ENCODE data around the gene EI24.

- TF ChIP-seq, protein P1, sequence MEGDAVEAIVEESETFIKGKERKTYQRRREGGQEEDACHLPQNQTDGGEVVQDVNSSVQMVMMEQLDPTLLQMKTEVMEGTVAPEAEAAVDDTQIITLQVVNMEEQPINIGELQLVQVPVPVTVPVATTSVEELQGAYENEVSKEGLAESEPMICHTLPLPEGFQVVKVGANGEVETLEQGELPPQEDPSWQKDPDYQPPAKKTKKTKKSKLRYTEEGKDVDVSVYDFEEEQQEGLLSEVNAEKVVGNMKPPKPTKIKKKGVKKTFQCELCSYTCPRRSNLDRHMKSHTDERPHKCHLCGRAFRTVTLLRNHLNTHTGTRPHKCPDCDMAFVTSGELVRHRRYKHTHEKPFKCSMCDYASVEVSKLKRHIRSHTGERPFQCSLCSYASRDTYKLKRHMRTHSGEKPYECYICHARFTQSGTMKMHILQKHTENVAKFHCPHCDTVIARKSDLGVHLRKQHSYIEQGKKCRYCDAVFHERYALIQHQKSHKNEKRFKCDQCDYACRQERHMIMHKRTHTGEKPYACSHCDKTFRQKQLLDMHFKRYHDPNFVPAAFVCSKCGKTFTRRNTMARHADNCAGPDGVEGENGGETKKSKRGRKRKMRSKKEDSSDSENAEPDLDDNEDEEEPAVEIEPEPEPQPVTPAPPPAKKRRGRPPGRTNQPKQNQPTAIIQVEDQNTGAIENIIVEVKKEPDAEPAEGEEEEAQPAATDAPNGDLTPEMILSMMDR (IDR thresholded peaks at IDR 0.05; ENCODE audit: poor library complexity) = no peak
- TF ChIP-seq EZH2phosphoT487 (IDR thresholded peaks at IDR 0.05; ENCODE audit: low read depth, severe bottlenecking, unreplicated experiment) = no peak
These were observed 6.8 kb upstream of the EI24 start for GRCh38 chr11:125562430-125562829.
